UCSD-AML1 (cell line): ENCODE data around the gene UQCRC1.

Experiments
- DNase-seq: peaks from one replicate; lab custom pipeline; 2025; ENCODE audit not compliant: unreplicated experiment; lab: John Stamatoyannopoulos, UW

The UQCRC1 gene

GRCh38 chr3:48609088-48610005 is at the start of gene UQCRC1:
Gene UQCRC1 (minus strand): TSS chr3:48609646. CDS start chr3:48609620, 26 bp downstream.
- DNase-seq = peak; percentile 93

DNA sequence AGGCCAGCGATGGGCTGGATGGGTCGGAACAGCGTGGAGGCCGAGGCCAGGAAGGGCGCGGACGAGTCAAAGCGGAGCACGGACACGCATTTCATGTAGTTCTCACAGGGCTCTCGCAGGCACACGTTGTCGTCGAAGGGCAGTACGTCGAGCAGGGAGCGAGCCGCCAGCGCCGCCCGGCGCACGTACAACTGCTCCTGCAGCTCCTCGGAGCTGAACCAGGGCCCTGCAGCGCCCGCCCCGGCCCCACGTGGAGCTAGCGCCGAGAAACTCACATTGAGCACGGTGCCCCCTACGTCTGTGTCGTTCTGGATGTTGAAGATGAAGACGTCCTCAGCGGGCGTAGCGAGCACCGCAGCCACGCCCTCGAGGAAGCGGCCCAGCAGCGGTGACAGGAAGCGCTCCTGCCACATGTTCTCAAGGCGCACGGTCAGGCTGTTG is 47.4 kb upstream of the UQCRC1 start:
- no peak for DNase-seq

GRCh38 chr3:48656061-48656840 is 46.8 kb upstream of the UQCRC1 start:
- DNase-seq = peak; percentile 78

DNA sequence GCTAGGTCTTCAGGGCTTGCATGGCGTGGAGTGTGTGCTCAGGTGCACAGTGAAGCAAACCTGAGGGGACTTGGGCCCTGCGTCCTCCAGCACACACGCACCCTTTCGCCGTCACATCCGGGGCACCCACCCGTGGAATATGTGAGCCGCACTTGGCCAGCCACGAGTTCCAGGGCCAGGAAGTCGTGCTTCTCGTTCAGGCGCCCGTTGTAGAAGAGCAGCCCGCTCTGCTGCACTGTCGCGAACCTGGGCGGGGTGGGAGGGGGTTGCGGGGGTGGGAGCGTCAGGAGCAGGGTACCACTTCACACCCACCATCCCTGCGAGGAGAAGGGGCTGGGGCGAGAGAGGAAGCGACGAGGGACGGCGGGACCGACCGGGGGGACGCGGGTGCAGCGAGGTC is 46.2 kb upstream of the UQCRC1 start:
- DNase-seq = no peak

- no peak for DNase-seq
Observed at GRCh38 chr3:48655063-48655462, 45.6 kb upstream of the UQCRC1 start.

GRCh38 chr3:48652923-48653715 is 43.7 kb upstream of the UQCRC1 start:
- DNase-seq = no peak

DNA sequence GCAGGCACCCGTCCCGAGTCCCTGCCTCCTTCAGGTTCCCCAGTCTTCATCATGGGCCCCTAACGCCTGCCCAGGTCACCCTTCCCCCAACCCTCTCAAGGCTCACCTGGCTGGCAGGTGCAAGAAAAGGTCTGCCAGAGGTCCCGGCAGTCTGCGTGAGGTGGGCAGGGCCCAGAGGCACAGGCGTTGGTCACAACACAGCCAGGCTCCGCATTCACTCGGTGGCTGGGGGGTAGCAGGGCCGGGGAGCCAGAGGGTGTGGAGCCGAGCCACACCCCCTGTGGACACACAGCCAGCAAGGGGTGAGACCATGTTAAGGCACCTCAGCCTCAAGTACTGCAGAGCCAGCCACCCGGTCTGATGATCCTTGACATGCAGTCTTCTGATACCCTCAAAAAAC is 42.3 kb upstream of the UQCRC1 start:
- no peak for DNase-seq

DNA sequence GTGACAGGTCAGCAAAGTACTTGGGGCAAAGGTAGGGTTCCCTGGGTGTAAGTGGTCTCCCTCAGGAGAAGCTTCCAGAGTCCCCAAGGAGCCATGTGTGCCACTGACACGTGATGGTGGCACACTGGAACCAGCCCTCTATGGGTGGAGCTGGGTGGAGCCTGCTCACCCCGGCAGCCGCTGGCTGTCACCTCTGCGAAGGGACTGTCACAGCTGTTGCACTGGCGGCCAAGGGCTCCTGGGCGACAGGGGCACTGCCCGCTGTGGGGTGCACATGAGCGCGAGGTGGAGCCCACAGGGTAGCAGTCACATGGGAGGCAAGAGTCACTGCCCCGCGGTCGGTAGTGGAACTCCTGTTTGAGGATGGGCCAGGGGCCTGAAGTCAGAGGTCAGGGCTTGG is 41.3 kb upstream of the UQCRC1 start:
- no peak for DNase-seq

DNA sequence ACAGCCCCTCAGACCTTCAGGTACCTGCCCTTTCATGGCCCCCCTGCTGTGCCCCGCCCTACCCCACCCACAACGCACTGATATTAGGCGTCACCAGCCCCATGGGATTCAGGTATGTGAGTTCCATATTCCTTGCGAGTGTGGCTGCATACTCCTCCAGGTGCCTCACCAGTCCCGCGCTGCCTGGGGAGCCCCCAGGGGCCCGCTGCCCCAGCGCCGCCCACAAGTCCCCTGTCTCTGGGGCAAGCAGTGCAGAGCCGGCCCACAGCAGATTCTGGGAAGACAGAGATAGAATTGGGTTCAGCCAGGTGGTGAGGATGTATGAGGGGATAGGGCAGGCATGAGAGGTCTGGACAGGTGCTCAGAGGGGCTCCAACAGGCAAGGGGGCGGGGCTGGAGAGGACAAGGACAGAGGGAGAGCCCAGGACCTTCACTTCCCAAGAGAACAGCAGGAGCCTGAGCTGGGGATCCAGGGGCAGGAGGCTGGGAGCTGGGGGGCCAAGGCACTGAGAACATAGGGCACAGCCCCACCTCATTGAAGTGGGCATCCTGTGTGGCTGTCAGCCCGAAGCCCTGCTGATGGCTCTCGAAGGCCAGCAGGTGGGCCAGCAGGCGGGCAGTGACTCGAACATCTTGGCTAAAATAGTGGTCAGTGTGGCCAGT is 38.9 kb upstream of the UQCRC1 start:
- DNase-seq = no peak

- no peak for DNase-seq
Observed at GRCh38 chr3:48647714-48648113, 38.3 kb upstream of the UQCRC1 start.

GRCh38 chr3:48644898-48645760 is 35.7 kb upstream of the UQCRC1 start:
- no peak for DNase-seq

GRCh38 chr3:48642605-48643004 is 33.2 kb upstream of the UQCRC1 start:
- no peak for DNase-seq

DNA sequence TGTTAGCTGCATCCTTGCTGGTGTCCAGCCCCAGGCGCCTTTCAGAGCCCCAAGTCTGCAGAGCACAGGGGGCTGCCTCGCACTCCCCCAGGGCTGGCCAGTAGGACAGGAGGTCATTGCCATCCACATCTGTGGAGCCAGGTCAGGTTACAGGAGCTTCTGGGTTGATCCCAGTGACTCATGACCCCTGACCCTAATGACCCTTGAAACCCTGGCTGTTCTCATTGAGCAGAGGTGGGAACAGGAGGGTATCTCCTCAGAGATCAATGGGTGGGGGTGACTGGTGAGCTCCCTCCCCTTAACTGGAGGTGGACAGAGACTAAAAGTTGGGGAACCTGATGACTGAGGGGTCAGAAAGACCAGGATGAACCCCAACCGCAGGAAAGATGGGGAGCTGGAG is 31.9 kb upstream of the UQCRC1 start:
- no peak for DNase-seq

DNA sequence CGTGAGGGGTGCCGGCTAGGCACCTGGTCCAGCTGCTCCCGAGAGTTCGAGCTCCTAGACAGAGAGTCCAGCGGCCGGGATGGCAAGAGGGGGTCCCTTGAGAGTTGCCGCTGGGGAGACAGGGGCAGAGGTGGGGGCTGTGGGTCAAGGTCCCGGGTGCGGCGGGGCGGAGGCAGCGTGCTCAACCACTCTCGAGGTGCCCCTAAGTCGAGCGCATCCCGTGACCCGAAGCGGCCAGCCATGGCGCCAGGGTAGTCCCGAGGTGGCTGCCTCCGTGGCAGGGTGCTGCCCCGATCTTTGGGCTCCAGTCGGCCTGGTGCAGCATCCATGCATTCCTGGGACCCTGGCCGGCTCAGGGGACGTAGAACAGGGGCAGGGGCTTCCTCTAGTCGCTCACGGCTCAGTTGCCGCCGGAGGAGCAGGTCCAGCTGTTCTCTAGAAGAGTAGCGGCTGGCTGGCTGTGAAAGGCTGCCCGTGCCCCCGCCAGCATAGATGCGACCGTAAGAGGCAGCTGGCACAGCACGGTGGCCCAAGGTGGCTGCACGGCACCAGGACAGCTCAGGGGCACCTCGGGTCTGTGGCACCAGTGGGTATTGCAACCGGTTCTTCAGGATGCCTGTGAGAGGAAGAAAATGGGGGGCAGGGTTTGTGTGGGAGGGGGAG is 30.6 kb upstream of the UQCRC1 start:
- DNase-seq = no peak

- DNase-seq = no peak
Observed at GRCh38 chr3:48637305-48637704, 27.9 kb upstream of the UQCRC1 start.

- no peak for DNase-seq
Observed at GRCh38 chr3:48636149-48636655, 26.8 kb upstream of the UQCRC1 start.

DNA sequence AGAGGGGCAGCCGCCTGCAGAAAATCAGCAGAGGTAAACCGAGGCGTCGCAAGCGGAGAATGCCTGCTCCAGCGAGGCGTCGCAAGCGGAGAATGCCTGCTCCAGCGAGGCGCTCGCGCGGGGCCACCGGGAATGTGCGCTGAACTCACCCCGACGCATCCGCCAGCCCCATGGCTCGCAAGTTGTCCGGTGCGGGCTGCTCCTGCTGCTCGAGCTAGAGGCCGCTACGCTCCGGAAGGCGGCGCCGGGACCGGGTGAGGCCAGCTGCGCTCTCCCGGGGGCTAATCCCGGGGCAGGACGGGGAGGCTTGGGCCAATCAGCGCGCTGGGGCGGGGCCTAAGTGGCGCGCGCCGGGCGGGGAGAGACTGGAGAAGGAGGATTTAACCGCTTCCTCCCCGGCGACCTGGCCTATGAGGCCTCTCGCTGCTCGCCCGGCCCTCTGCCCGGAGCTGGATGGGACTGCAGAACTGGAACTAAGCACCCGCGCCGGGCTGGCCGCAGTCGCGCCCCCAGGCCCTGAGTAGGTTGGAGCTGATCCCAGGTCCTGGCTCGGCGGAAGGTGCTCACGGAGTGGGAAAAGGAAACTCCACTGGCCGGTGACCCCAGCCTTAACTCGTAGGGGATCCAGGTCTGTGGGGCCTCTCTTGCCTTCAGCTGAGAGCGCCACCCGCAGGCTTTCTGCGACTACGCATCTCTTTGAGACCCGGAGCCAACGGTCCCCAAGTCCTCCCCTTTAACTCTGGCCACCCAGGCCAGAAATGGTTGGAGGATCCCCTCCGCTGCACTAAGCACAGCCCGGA is 26.0 kb upstream of the UQCRC1 start, which contains the start of gene SLC26A6:
TSS of gene SLC26A6 (minus strand) at position 240 of the 800 bp plus-strand sequence. CDS start at position 172, 68 bp downstream.
- DNase-seq = peak; percentile 97

DNA sequence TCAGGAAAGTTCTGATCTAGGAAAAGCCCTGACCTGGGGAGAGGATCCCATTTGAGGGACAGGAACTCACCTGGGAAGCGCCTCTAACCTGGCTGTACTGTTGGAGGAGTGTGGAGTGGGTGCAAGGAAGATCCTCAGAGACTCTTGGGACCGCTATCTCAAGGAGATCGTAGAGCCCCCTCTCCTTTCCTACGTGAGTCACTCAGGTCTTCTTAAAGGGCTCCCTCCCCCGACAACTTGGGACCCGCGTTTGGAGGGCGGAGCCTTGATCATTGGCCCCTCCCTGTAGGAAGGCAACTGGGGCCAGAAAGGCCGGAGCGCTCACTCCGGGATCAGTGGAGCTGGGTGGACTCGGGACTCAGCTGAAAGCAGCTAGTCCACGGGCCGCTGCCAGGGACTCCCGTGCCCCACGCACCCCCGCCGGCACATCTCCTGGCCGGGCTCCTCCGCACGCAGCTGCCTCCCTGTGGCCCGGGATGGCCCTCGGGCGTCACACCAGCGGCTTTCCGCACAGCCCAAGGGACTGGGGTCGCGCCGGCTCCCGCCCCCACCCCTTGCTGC is 25.3 kb upstream of the UQCRC1 start:
- DNase-seq = peak; percentile 54
